Measurements from ENCODE around the gene ASH1L. TPM values are rescaled to one million over a fixed set of nuclear protein-coding genes. Genes with fewer than 3 reads are reported as not detected.
"Not testable (repeated sequence)": the region's sequence is repeated elsewhere in the genome, so short reads cannot be mapped to it uniquely, and the experiment has no call there.

ASH1L gene
- total and polyA plus RNA-seq, 2 donors (not counting 3 experiments of a cell fraction or from before 2014, with no cell fraction given), result 11.6 to 29.2 TPM

- CTCF ChIA-PET; BruUV-seq (replicated peaks); intact Hi-C loops (cut with micrococcal nuclease): not testable (repeated sequence)
Observed at GRCh38 chr1:155433128-155433830, 129.3 kb downstream of the ASH1L start.

DNA sequence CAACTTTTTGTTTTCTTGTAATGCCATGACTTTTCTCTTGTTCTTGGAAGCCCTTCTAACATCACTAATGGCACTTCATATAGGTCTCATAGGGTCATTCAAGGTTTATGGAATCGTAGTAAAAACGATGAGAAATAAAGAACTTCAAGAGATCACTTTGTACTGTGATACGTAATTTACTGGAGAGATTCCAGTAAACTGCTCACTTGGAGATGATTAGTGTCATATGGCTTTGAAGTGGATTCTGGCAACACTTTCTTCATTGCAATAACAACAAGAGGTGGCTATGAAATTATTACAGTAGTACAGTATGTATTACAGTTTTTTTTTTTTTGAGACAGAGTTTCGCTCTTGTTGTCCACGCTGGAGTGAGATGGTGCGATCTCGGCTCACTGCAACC lies 138.5 kb downstream of the ASH1L start:
- H3K9ac ChIP-seq (replicated peaks; ENCODE audit: extremely low read depth, insufficient read depth, low read length), result no peak overlapping the region
- H3K4me2 ChIP-seq (ENCODE audit: insufficient read depth, low read length), result no peak overlapping the region
- TF ChIP-seq MYC (IDR thresholded peaks at IDR 0.05; ENCODE audit: low read depth, low read length), result no peak
- no peak for TF ChIP-seq POLR2A (IDR thresholded peaks at IDR 0.05; ENCODE audit: low read depth, low read length)
- TF ChIP-seq JUN (IDR thresholded peaks at IDR 0.05; ENCODE audit: borderline replicate concordance, insufficient read depth, insufficient read length, low read depth), result no peak
- TF ChIP-seq FOS (IDR thresholded peaks at IDR 0.05; ENCODE audit: borderline replicate concordance, insufficient read depth, low read length), result no peak
- TF ChIP-seq POLR2AphosphoS5 (IDR thresholded peaks at IDR 0.05; ENCODE audit: insufficient read depth, low read depth, low read length), result no peak
- TF ChIP-seq CTCF (IDR thresholded peaks at IDR 0.05; ENCODE audit: extremely low read depth in 1 of 2, insufficient read depth in 1 of 2, low read depth in 1 of 2, low read length in 2 of 2), result no peak
- no peak for TF ChIP-seq EZH2 (IDR thresholded peaks at IDR 0.05; ENCODE audit: borderline replicate concordance, low read depth, low read length, severe bottlenecking)
- TF ChIP-seq MAX (IDR thresholded peaks at IDR 0.05; ENCODE audit: insufficient read depth, insufficient read length), result no peak
- TF ChIP-seq GATA2 (IDR thresholded peaks at IDR 0.05; ENCODE audit: insufficient read depth, insufficient read length, low read depth, low read length), result no peak
- dilution Hi-C loops (cut with MboI; ENCODE audit: extremely low pct_ligation_motif_present, low sequenced_read_pairs), result no loop called here
- ChIA-PET CTCF (no interaction called here), POLR2A (no interaction called here)
- no peak overlapping the region for H2AFZ ChIP-seq (ENCODE audit: low read depth, low read length)
- no peaks in the 10 kb centered on the region for H3K9me1 ChIP-seq (replicated peaks; ENCODE audit: control insufficient read depth, extremely low read depth, insufficient read depth, low read length)
- no peak overlapping the region for H3K4me3 ChIP-seq (replicated peaks in 1 of 3; ENCODE audit: insufficient read depth in 1 of 3, low read depth in 1 of 3, low read length in 3 of 3)
- no peaks in the 10 kb centered on the region for H3K27me3 ChIP-seq (ENCODE audit: control insufficient read depth in 2 of 2, insufficient read depth in 2 of 2, low read length in 2 of 2)
- H3K27ac ChIP-seq (ENCODE audit: insufficient read depth, low read depth, low read length), result no peak overlapping the region
- H3K4me1 ChIP-seq (ENCODE audit: control insufficient read depth, extremely low read depth, insufficient read depth, low read length), result no peaks in the 10 kb centered on the region
- BruUV-seq (replicated peaks), result no TSS peak
- intact Hi-C loops (cut with micrococcal nuclease), result no loop called here
- H3K79me2 ChIP-seq (ENCODE audit: control insufficient read depth, insufficient read depth, low read length), result no peaks in the 10 kb centered on the region
- no peaks in the 10 kb centered on the region for H3K36me3 ChIP-seq (ENCODE audit: control insufficient read depth in 2 of 2, extremely low read depth in 1 of 2, insufficient read depth in 2 of 2, low read length in 2 of 2)
- FAIRE-seq, result no peak
- DNase-seq (ENCODE audit: low read depth, low spot score), result no peak
- no peaks in the 10 kb centered on the region for H4K20me1 ChIP-seq (replicated peaks; ENCODE audit: control insufficient read depth, extremely low read depth, insufficient read depth, low read length)
- H3K9me3 ChIP-seq (replicated peaks; ENCODE audit: control insufficient read depth, insufficient read depth, low read length), result no peaks in the 10 kb centered on the region

More at GRCh38 chr1:155433128-155433830, 129.3 kb downstream of the ASH1L start:
- H3K79me2 ChIP-seq (ENCODE audit: control insufficient read depth, insufficient read depth, low read length); H3K4me3 ChIP-seq (replicated peaks in 1 of 3; ENCODE audit: insufficient read depth in 1 of 3, low read depth in 1 of 3, low read length in 3 of 3); H3K4me1 ChIP-seq (ENCODE audit: control insufficient read depth, extremely low read depth, insufficient read depth, low read length); H3K9me1 ChIP-seq (replicated peaks; ENCODE audit: control insufficient read depth, extremely low read depth, insufficient read depth, low read length); H4K20me1 ChIP-seq (replicated peaks; ENCODE audit: control insufficient read depth, extremely low read depth, insufficient read depth, low read length); H3K27ac ChIP-seq (ENCODE audit: insufficient read depth, low read depth, low read length); dilution Hi-C loops (cut with MboI; ENCODE audit: extremely low pct_ligation_motif_present, low sequenced_read_pairs); H3K9ac ChIP-seq (replicated peaks; ENCODE audit: extremely low read depth, insufficient read depth, low read length); POLR2A ChIA-PET; DNase-seq (ENCODE audit: low read depth, low spot score); H3K27me3 ChIP-seq (ENCODE audit: control insufficient read depth in 2 of 2, insufficient read depth in 2 of 2, low read length in 2 of 2); H2AFZ ChIP-seq (ENCODE audit: low read depth, low read length); H3K4me2 ChIP-seq (ENCODE audit: insufficient read depth, low read length); H3K9me3 ChIP-seq (replicated peaks; ENCODE audit: control insufficient read depth, insufficient read depth, low read length); FAIRE-seq; H3K36me3 ChIP-seq (ENCODE audit: control insufficient read depth in 2 of 2, extremely low read depth in 1 of 2, insufficient read depth in 2 of 2, low read length in 2 of 2): not testable (repeated sequence)

Data from endothelial cell of umbilical vein (primary cell).